Activated naive CD4-positive, alpha-beta T cell treated with anti-CD3 and anti-CD28 coated beads, Interleukin-2, amount 10 ng/mL, durations not matched to agents 7 days and 5 days (primary cell): Measurements from ENCODE around the gene POC5.

Experiments
- CTCF ChIA-PET: fragments of 350-600 bp; sonication (Branson Sonifier 250); formaldehyde crosslinking; loops from one replicate; lab custom pipeline; 2021; ENCODE audit warnings: antibody characterized with exemption; lab: Charles Lee
- DNase-seq: peaks from one replicate; pipeline ENCODE4 v3.0.0-alpha.2; 2020
- H3K27ac Mint-ChIP-seq: one replicate; pipeline ENCODE4 v1.8.0; 2021; ENCODE audit warnings: mild to moderate bottlenecking, moderate library complexity, mixed read lengths
- H3K27me3 Mint-ChIP-seq: one replicate; pipeline ENCODE4 v1.8.0; 2021; ENCODE audit warnings: mild to moderate bottlenecking, mixed read lengths
- H3K36me3 Mint-ChIP-seq: one replicate; pipeline ENCODE4 v1.8.0; 2021; ENCODE audit warnings: mixed read lengths
- H3K4me1 Mint-ChIP-seq: one replicate; pipeline ENCODE4 v1.8.0; 2021; ENCODE audit warnings: mixed read lengths
- H3K4me3 Mint-ChIP-seq: one replicate; pipeline ENCODE4 v1.8.0; 2021; ENCODE audit warnings: mild to moderate bottlenecking, moderate library complexity, mixed read lengths
- H3K9me3 Mint-ChIP-seq: one replicate; pipeline ENCODE4 v1.8.0; 2021; ENCODE audit warnings: mixed read lengths

The POC5 gene

GRCh38 chr5:75681125-75681830 lies 36.0 kb downstream of the POC5 start:
- Mint-ChIP-seq H3K9me3 (no peaks in the 10 kb centered on the region), H3K4me3 (no peak overlapping the region), H3K27me3 (no peaks in the 10 kb centered on the region), H3K4me1 (peaks cover 11% of the 10 kb centered on the region), H3K36me3 (peaks cover 23% of the 10 kb centered on the region), H3K27ac (no peak overlapping the region)
- CTCF ChIA-PET = interaction anchor here (0.7 to 1.7 kb wide), 8 partner anchors 9 to 445 kb away, joined by 3 to 10 read pairs (median 3); partner anchors contain the start of gene ANKRD31
- no peak for DNase-seq

GRCh38 chr5:75678155-75678554 lies 39.1 kb downstream of the POC5 start:
- peak overlapping the region; percentile 21 for H3K27ac Mint-ChIP-seq
- CTCF ChIA-PET = interaction anchor here (0.6 kb wide), 1 partner anchor 811 kb away, joined by 3 read pairs; no protein-coding TSS in a partner anchor
- H3K9me3 Mint-ChIP-seq = no peaks in the 10 kb centered on the region
- DNase-seq = no peak
- peaks cover 11% of the 10 kb centered on the region for H3K4me1 Mint-ChIP-seq
- no peaks in the 10 kb centered on the region for H3K27me3 Mint-ChIP-seq
- no peak overlapping the region for H3K4me3 Mint-ChIP-seq
- peaks cover 14% of the 10 kb centered on the region for H3K36me3 Mint-ChIP-seq

DNA sequence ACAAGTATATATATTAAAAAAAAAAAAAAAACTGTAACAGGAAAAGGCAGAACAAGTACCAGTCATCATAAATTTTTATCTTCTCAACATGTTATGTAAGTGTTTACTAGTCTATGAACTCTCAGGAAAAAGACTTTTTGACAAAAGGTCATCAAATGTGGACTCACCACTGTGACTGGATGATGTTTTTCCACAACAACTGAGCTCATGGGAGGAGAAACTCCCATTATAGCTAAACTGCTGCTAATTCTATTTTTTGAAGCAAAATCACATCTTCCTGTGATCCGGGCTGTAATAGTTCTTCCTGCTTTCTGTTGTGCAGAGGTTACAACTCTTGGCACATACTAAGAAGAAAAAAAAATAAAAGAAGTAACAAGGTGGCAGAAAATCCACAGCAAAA lies 39.6 kb downstream of the POC5 start:
- H3K36me3 Mint-ChIP-seq = peaks cover 14% of the 10 kb centered on the region
- H3K27ac Mint-ChIP-seq = peak overlapping the region; percentile 3
- no peak for DNase-seq
- peaks cover 11% of the 10 kb centered on the region for H3K4me1 Mint-ChIP-seq
- no peaks in the 10 kb centered on the region for H3K27me3 Mint-ChIP-seq
- no peak overlapping the region for H3K4me3 Mint-ChIP-seq
- H3K9me3 Mint-ChIP-seq = no peaks in the 10 kb centered on the region
- CTCF ChIA-PET = interaction anchor here (0.6 kb wide), 1 partner anchor 810 kb away, joined by 3 read pairs; no protein-coding TSS in a partner anchor

- Mint-ChIP-seq H3K4me3 (no peak overlapping the region), H3K4me1 (peaks cover 11% of the 10 kb centered on the region), H3K9me3 (no peaks in the 10 kb centered on the region), H3K27ac (no peak overlapping the region), H3K27me3 (no peaks in the 10 kb centered on the region), H3K36me3 (peaks cover 22% of the 10 kb centered on the region)
- CTCF ChIA-PET = no interaction called here
- no peak for DNase-seq
Observed at GRCh38 chr5:75675783-75676182, 41.5 kb downstream of the POC5 start.

DNA sequence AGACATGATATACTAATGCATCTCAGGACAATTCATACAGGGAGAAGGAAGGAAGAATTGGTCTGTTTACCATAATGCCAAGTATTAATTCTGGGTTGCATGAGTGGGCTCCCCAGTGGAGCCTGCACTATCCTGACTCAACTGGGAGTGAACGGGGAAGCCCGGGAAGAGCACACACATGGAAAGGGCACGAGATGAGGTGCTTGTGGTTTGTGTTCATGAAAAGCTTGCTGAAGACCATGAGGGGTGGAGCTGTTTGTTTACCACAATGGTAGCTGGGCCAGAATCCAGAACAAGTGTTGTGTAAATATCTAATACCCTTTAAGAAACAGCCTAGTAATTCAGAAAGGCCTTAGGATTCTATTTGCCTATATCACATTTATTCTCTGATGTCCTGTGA lies 44.6 kb downstream of the POC5 start:
- Mint-ChIP-seq H3K9me3 (no peaks in the 10 kb centered on the region), H3K27ac (no peak overlapping the region), H3K4me1 (peaks cover 18% of the 10 kb centered on the region), H3K27me3 (no peaks in the 10 kb centered on the region), H3K4me3 (no peak overlapping the region), H3K36me3 (peaks cover 16% of the 10 kb centered on the region)
- CTCF ChIA-PET = interaction anchor here (0.5 kb wide), 1 partner anchor 746 kb away, joined by 3 read pairs; no protein-coding TSS in a partner anchor
- DNase-seq = no peak

- Mint-ChIP-seq H3K4me3 (no peak overlapping the region), H3K27me3 (no peaks in the 10 kb centered on the region), H3K9me3 (no peaks in the 10 kb centered on the region), H3K36me3 (peaks cover 16% of the 10 kb centered on the region), H3K27ac (no peak overlapping the region), H3K4me1 (peaks cover 15% of the 10 kb centered on the region)
- CTCF ChIA-PET = no interaction called here
- DNase-seq = no peak
Observed at GRCh38 chr5:75671506-75671905, 45.7 kb downstream of the POC5 start.

DNA sequence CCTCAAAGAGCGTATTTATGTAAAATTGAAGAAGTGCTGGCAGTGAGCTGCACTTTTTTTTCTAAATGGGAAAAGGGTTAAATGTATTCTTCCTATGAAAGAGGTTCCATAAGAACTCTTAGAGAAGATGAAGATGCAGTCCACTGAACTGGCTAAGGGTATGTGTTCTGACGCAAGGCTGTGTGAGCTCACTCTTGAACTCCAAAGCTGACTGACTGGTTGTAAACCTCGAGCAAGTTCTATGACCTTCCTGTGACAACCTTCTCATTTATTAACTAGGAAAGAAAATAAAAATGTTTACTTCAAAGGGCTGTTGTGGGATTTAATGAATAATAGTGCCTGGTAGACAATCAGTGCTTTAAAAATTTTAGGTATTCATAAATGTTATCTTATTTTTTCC lies 46.7 kb downstream of the POC5 start:
- Mint-ChIP-seq H3K4me1 (peaks cover 15% of the 10 kb centered on the region), H3K4me3 (no peak overlapping the region), H3K27me3 (no peaks in the 10 kb centered on the region), H3K9me3 (no peaks in the 10 kb centered on the region), H3K36me3 (peaks cover 16% of the 10 kb centered on the region), H3K27ac (no peak overlapping the region)
- CTCF ChIA-PET = no interaction called here
- DNase-seq = no peak

GRCh38 chr5:75668977-75669689 lies 48.1 kb downstream of the POC5 start:
- peak; percentile 56 for DNase-seq
- Mint-ChIP-seq H3K36me3 (peaks cover 16% of the 10 kb centered on the region), H3K4me3 (peak overlapping the region; percentile 39), H3K27ac (peak overlapping the region; percentile 33), H3K9me3 (no peaks in the 10 kb centered on the region), H3K27me3 (no peaks in the 10 kb centered on the region), H3K4me1 (peaks cover 15% of the 10 kb centered on the region)
- CTCF ChIA-PET = interaction anchor here (0.5 to 1.3 kb wide), 5 partner anchors 10 to 588 kb away, joined by 3 to 4 read pairs (median 3); partner anchors contain the start of gene ANKRD31

GRCh38 chr5:75668445-75668844 lies 48.8 kb downstream of the POC5 start:
- H3K27ac Mint-ChIP-seq = no peak overlapping the region
- no peaks in the 10 kb centered on the region for H3K27me3 Mint-ChIP-seq
- H3K4me1 Mint-ChIP-seq = peaks cover 15% of the 10 kb centered on the region
- peaks cover 15% of the 10 kb centered on the region for H3K36me3 Mint-ChIP-seq
- no peaks in the 10 kb centered on the region for H3K9me3 Mint-ChIP-seq
- no peak overlapping the region for H3K4me3 Mint-ChIP-seq
- DNase-seq = no peak
- CTCF ChIA-PET = interaction anchor here (0.8 to 1.3 kb wide), 4 partner anchors 9 to 602 kb away, joined by 3 to 4 read pairs (median 4); partner anchors contain the start of gene ANKRD31

DNA sequence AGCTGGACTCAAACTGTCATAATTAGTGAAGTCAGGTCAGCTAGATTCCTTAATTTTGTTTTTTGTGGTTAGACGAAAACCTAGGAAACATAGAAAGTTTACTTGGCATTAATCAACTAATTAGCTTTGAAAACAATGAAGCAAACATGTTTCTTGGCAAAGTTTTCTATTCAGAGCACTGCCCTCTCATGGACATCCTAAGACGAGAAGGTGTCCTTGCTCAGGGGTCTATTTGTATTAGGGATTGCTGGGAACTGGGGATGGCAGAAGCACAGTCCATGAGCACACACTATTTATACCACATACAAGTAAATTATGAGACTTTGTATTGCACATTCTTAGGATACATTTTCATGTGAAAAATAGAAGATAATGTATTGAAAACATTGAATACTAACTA lies 49.7 kb downstream of the POC5 start:
- H3K27ac Mint-ChIP-seq = no peak overlapping the region
- no peaks in the 10 kb centered on the region for H3K27me3 Mint-ChIP-seq

DNA sequence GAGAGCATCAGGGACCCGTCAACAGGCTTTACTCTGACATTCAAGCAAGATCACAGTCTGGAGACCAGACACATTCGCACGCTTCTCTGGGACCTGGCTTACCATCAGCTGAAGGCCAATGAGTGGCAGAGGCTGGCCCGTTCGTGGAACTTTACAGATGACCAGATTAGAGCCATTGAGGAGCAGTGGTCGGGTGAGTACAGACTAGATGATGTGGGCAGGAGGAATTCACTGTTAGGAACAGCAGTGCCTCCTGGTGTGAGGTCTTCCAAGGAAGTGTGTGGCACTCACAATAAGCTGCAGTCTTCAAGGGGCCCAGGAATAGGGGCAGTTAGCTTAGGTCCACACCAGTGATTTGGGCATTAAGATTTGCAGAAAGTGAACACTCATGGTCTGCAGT lies 50.4 kb downstream of the POC5 start:
- peaks cover 15% of the 10 kb centered on the region for H3K4me1 Mint-ChIP-seq
- H3K27ac Mint-ChIP-seq = no peak overlapping the region
- CTCF ChIA-PET = interaction anchor here (0.7 kb wide), 1 partner anchor 155 kb away, joined by 3 read pairs; the partner anchor contains the start of genes CERT1 and POLK
- DNase-seq = no peak
- H3K36me3 Mint-ChIP-seq = peaks cover 1% of the 10 kb centered on the region
- H3K27me3 Mint-ChIP-seq = no peaks in the 10 kb centered on the region
- H3K4me3 Mint-ChIP-seq = no peak overlapping the region
- H3K9me3 Mint-ChIP-seq = no peaks in the 10 kb centered on the region

More for the DNA sequence above, 49.7 kb downstream of the POC5 start:
- Mint-ChIP-seq H3K36me3 (peaks cover 9% of the 10 kb centered on the region), H3K4me1 (peaks cover 15% of the 10 kb centered on the region), H3K4me3 (no peak overlapping the region), H3K9me3 (no peaks in the 10 kb centered on the region)
- DNase-seq = no peak
- CTCF ChIA-PET = interaction anchor here (0.7 to 0.8 kb wide), 2 partner anchors 156 to 601 kb away, joined by 3 to 4 read pairs; partner anchors contain the start of genes CERT1 and POLK

GRCh38 chr5:75664979-75665378 lies 52.3 kb downstream of the POC5 start:
- Mint-ChIP-seq H3K27me3 (no peaks in the 10 kb centered on the region), H3K36me3 (no peaks in the 10 kb centered on the region), H3K4me1 (peaks cover 20% of the 10 kb centered on the region), H3K9me3 (no peaks in the 10 kb centered on the region), H3K27ac (no peak overlapping the region), H3K4me3 (no peak overlapping the region)
- DNase-seq = no peak
- CTCF ChIA-PET = no interaction called here

DNA sequence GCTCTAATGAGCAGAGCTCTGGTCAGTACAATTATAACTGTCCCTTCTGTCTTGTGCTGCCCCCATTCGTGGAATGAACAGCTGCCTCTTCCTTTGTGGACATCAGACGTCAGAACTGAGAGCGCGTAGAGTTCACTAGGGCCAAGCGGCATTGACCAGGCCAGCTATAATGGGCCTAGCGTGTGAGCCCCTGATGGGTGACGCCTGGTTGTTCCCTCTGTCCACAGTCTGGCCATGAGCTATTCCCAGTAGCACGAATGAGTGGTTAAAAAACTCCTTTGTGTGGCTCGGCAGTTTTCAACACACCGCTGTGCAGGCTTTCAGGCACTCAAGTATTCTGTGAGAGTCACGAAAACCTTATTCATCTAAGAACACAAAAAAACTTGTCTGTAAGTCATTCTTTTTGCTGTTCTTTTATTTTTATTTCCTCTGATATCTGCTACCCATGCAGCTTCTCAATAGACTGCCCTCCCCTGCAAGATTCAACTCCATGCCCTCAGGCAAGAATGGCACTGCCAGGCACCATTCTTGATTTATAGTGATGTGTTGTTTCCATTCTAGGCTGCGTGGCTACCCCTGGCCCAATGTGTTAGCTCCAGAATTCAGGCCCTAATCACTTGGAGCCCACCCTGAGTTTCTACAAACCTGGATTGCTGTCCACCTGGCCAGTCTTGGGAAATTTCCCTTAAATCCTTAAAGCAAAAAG lies 53.5 kb downstream of the POC5 start:
- Mint-ChIP-seq H3K4me3 (no peak overlapping the region), H3K36me3 (no peaks in the 10 kb centered on the region), H3K4me1 (peaks cover 10% of the 10 kb centered on the region), H3K27me3 (no peaks in the 10 kb centered on the region), H3K27ac (no peak overlapping the region), H3K9me3 (no peaks in the 10 kb centered on the region)
- DNase-seq = no peak
- CTCF ChIA-PET = no interaction called here

GRCh38 chr5:75662061-75662460 lies 55.2 kb downstream of the POC5 start:
- no peaks in the 10 kb centered on the region for H3K36me3 Mint-ChIP-seq
- DNase-seq = no peak
- CTCF ChIA-PET = no interaction called here

More at GRCh38 chr5:75662061-75662460, 55.2 kb downstream of the POC5 start:
- Mint-ChIP-seq H3K9me3 (no peaks in the 10 kb centered on the region), H3K27me3 (no peaks in the 10 kb centered on the region), H3K4me1 (peaks cover 8% of the 10 kb centered on the region), H3K4me3 (no peak overlapping the region), H3K27ac (no peak overlapping the region)
